Neural progenitor cell (in vitro differentiated cells): ENCODE data around the gene CCDC188. TPM values are rescaled to one million over a fixed set of nuclear protein-coding genes. Genes with fewer than 3 reads are reported as not detected.

Experiments
- DNase-seq: peaks from one replicate; pipeline ENCODE4 v3.0.0-alpha.2; 2016; ENCODE audit warnings: low spot score
- H2AFZ ChIP-seq: fragments of 200-600 bp; sonication (generic); replicated peaks from 2 replicates; pipeline ENCODE4 v1.6.1; 2016; ENCODE audit warnings: antibody characterized with exemption
- H3F3A ChIP-seq: fragments of 200-600 bp; sonication (generic); 2 replicates; pipeline ENCODE4 v1.6.1; 2016; ENCODE audit warnings: antibody characterized with exemption, low read depth
- H3K27ac ChIP-seq: fragments of 200-600 bp; sonication (generic); 2 replicates; pipeline ENCODE4 v1.5.1; 2016; ENCODE audit warnings: mild to moderate bottlenecking
- H3K27me3 ChIP-seq: fragments of 200-600 bp; sonication (generic); 2 replicates; pipeline ENCODE4 v1.6.1; 2016; ENCODE audit warnings: mild to moderate bottlenecking, moderate library complexity
- H3K36me3 ChIP-seq: fragments of 200-600 bp; sonication (generic); 2 replicates; pipeline ENCODE4 v1.5.1; 2016
- H3K4me1 ChIP-seq: fragments of 200-600 bp; sonication (generic); 2 replicates; pipeline ENCODE4 v1.6.1; 2016; ENCODE audit warnings: mixed run types
- H3K4me2 ChIP-seq: fragments of 200-600 bp; sonication (generic); 2 replicates; pipeline ENCODE4 v1.6.1; 2016
- H3K4me3 ChIP-seq: fragments of 200-600 bp; sonication (generic); 2 replicates; pipeline ENCODE4 v1.5.1; 2016
- H3K79me2 ChIP-seq: fragments of 200-600 bp; sonication (generic); 2 replicates; pipeline ENCODE4 v1.6.1; 2016; ENCODE audit warnings: low read depth
- H3K9ac ChIP-seq: fragments of 200-600 bp; sonication (generic); 2 replicates; pipeline ENCODE4 v1.6.1; 2016
- H3K9me3 ChIP-seq: fragments of 200-600 bp; sonication (generic); 2 replicates; pipeline ENCODE4 v1.5.1; 2016; ENCODE audit warnings: low read depth
- H4K20me1 ChIP-seq: fragments of 200-600 bp; sonication (generic); 2 replicates; pipeline ENCODE4 v1.6.1; 2016; ENCODE audit warnings: low read depth
- H3K27ac Mint-ChIP-seq: 3 replicates; pipeline ENCODE4 v1.8.0; 2021; ENCODE audit warnings: mixed read lengths
- H3K27me3 Mint-ChIP-seq: 2 replicates; pipeline ENCODE4 v1.8.0; 2022; ENCODE audit warnings: low read depth, mild to moderate bottlenecking, inconsistent platforms, moderate library complexity, mixed read lengths; ENCODE audit not compliant: insufficient read depth
- H3K36me3 Mint-ChIP-seq: 3 replicates; pipeline ENCODE4 v1.8.0; 2021; ENCODE audit warnings: mixed read lengths
- H3K4me1 Mint-ChIP-seq: 3 replicates; pipeline ENCODE4 v1.8.0; 2021; ENCODE audit warnings: mixed read lengths
- H3K4me3 Mint-ChIP-seq: 3 replicates; pipeline ENCODE4 v1.8.0; 2021; ENCODE audit warnings: mild to moderate bottlenecking, moderate library complexity, mixed read lengths
- H3K9me3 Mint-ChIP-seq: 3 replicates; pipeline ENCODE4 v1.8.0; 2020; ENCODE audit warnings: mixed read lengths
- EZH2 ChIP-seq: fragments of 200-600 bp; sonication (generic); IDR thresholded peaks from 2 replicates; pipeline ENCODE4 v1.6.1; 2017; ENCODE audit warnings: antibody characterized with exemption, mild to moderate bottlenecking, moderate library complexity
- EZH2phosphoT487 ChIP-seq: fragments of 200-600 bp; sonication (generic); IDR thresholded peaks from 2 replicates; pipeline ENCODE4 v1.6.1; 2017; ENCODE audit warnings: antibody characterized with exemption
- total RNA-seq: library from RNA; depleted of rRNA; stranded (reverse); fragments of >200 nt; gene quantifications from 2 replicates; pipeline ENCODE4 v1.2.3, GENCODE V29; 2015; ENCODE audit warnings: low replicate concordance
- TF ChIP-seq, protein P1 (sequence below): fragments of 200-600 bp; sonication (generic); IDR thresholded peaks from 2 replicates; pipeline ENCODE4 v1.5.1; 2017; ENCODE audit warnings: antibody characterized with exemption, mild to moderate bottlenecking

Gene CCDC188
- total RNA-seq, 1 donor from 2014 or later = not detected

DNA sequence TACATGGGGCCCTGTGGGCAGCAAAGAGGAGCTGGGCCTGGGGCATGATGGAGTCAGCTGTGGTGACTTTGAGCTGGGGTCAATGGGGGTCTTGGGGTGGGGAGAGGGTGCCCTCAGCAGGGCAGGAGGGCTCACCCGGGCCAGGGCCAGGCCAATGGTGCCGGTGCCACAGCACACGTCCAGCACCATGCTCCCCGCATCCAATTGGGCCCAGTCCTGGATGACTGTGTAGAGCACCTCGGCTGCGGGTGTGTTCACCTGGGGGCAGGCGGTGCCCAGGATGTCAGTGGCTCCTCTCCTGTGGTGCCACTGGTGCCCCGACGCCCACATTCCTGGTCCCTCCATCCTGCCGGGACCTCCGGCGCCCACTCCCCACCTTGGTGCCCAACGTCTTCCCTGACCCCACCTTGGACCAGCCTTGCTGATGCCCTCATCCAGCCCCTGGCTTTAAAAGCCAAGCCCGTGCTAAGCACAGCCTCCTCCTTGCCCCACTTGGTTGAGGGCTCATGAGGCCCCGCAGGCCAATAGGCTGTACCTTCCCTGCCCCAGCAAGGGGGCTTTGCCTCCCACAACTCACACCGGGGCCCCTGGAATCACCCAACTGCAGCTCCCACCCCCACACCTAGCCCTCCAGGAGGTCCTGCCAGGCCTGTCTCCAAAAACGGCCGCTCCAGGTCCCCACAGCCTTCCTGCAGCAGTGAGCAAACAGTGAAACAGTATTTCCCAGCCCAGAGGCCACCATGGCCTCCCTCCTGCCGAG lies 37.1 kb downstream of the CCDC188 start:
- H3K9me3 Mint-ChIP-seq = peaks cover 2% of the 10 kb centered on the region
- peaks cover 7% of the 10 kb centered on the region for H3K27me3 Mint-ChIP-seq
- H3K9me3 ChIP-seq = no peaks in the 10 kb centered on the region
- no peak overlapping the region for H3K4me2 ChIP-seq
- H3K36me3 ChIP-seq = no peaks in the 10 kb centered on the region
- H3K27ac ChIP-seq = no peak overlapping the region
- H3F3A ChIP-seq = peaks cover 46% of the 10 kb centered on the region
- no peak for TF ChIP-seq EZH2
- no peak for TF ChIP-seq EZH2phosphoT487
- TF ChIP-seq, protein P1, sequence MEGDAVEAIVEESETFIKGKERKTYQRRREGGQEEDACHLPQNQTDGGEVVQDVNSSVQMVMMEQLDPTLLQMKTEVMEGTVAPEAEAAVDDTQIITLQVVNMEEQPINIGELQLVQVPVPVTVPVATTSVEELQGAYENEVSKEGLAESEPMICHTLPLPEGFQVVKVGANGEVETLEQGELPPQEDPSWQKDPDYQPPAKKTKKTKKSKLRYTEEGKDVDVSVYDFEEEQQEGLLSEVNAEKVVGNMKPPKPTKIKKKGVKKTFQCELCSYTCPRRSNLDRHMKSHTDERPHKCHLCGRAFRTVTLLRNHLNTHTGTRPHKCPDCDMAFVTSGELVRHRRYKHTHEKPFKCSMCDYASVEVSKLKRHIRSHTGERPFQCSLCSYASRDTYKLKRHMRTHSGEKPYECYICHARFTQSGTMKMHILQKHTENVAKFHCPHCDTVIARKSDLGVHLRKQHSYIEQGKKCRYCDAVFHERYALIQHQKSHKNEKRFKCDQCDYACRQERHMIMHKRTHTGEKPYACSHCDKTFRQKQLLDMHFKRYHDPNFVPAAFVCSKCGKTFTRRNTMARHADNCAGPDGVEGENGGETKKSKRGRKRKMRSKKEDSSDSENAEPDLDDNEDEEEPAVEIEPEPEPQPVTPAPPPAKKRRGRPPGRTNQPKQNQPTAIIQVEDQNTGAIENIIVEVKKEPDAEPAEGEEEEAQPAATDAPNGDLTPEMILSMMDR = no peak
- no peaks in the 10 kb centered on the region for H3K27me3 ChIP-seq
- H3K36me3 Mint-ChIP-seq = peaks cover 13% of the 10 kb centered on the region
- H3K27ac Mint-ChIP-seq = no peak overlapping the region
- DNase-seq = no peak
- H3K4me1 Mint-ChIP-seq = peaks cover 11% of the 10 kb centered on the region
- peaks cover 34% of the 10 kb centered on the region for H4K20me1 ChIP-seq
- peaks cover 33% of the 10 kb centered on the region for H3K79me2 ChIP-seq
- H3K9ac ChIP-seq = no peak overlapping the region
- H3K4me3 ChIP-seq = no peak overlapping the region
- no peak overlapping the region for H2AFZ ChIP-seq
- H3K4me3 Mint-ChIP-seq = peak overlapping the region; percentile 63
- peaks cover 8% of the 10 kb centered on the region for H3K4me1 ChIP-seq

DNA sequence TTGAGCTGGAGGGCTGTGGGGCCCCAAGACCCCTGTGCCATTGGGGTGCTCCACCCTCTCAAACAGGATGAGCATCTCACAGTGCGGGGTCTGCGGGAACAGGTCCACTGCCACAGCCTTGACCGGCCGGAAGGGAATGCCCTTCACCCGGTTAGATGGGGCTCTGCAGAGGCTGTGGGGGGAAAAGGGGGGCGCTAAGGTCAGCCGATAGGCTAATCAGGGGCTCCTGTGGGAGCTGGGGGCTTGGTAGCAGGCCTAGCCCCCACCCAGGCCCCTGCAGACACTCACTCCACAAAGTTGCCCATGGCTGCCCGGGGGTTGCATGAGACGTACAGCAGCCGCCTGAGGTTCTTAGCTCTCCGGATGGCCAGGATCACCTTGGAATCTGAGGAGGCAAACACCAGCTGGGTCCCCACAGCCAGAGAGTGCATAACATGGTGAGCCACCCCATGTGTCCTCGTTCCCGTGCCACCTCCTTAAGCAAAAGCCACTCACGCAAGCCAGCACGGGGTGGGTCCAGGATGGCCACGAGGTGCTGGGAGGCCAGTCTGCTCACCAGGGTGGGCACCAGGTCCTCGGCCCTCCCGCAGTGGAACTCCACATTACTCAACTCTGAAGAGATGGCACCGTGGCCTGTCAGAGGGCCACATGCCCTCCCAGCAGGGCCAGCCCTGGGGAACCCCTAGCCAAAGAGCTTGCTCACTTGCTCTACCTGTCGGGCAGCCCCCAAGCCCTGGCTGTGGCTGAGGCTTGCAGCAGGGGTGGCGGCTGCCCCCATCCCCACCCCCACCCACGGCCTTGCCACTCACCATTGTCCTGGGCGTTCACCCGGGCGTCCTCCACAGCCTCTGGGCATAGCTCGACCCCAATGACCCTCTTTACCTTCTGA lies 38.0 kb downstream of the CCDC188 start:
- Histone ChIP-seq H2AFZ (no peak overlapping the region), H3K4me3 (no peak overlapping the region), H3K9ac (no peak overlapping the region), H3K79me2 (peaks cover 24% of the 10 kb centered on the region), H4K20me1 (peaks cover 25% of the 10 kb centered on the region), H3K36me3 (no peaks in the 10 kb centered on the region), H3K4me1 (peaks cover 3% of the 10 kb centered on the region), H3K27me3 (no peaks in the 10 kb centered on the region), H3K27ac (no peak overlapping the region), H3F3A (peaks cover 46% of the 10 kb centered on the region), H3K9me3 (no peaks in the 10 kb centered on the region), H3K4me2 (no peak overlapping the region)
- no peak for DNase-seq
- H3K9me3 Mint-ChIP-seq = peaks cover 2% of the 10 kb centered on the region
- H3K27ac Mint-ChIP-seq = no peak overlapping the region
- peaks cover 15% of the 10 kb centered on the region for H3K36me3 Mint-ChIP-seq
- peaks cover 5% of the 10 kb centered on the region for H3K4me1 Mint-ChIP-seq
- TF ChIP-seq EZH2phosphoT487 = no peak
- TF ChIP-seq EZH2 = no peak
- TF ChIP-seq, protein P1 = no peak
- H3K4me3 Mint-ChIP-seq = no peak overlapping the region
- H3K27me3 Mint-ChIP-seq = peaks cover 8% of the 10 kb centered on the region

DNA sequence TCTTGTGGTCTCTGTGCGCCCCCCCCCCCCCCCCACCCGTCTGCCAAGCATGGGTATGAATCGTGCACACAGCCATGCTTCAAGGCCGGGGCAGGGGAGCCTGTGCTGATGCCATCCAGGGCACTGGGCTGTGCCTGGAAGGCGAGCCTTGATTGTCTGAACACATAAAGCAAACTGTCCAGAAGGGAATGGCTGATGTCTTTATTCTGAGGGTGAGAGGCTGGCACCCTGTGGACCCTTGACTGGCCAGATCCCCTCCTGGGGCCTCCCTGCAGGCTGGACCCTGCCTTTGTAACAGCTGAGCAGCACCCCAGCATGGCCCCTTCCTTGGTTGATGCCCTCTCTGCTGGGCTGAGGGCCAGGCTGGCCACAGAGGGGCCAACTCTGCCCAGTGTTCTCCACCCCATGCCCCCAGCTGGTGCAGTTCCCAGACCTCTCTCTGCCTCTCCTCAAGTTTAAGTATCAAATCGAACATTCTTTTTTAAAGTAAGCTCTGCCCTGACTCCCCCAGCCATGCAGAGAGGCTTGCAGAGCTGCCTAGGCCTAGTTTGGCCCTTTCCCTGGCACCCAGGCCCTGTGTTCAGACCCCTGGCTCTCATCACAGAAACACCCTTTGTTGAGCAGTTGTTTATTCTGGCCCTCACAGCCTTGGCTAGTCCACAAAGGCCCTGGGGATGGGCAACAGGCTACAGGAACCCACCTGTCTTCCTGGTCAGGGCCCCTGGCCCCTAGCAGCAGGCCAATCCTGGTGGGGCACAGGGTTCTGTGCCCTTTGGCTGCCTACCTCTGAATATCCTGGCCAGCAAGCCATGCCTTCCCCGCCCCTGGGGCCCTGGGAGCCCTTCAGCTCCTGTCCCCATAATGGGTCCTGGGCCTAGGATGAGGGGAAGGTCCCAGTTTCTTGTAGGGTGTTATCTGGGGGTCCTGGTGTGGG lies 38.9 kb downstream of the CCDC188 start:
- H4K20me1 ChIP-seq = peaks cover 25% of the 10 kb centered on the region
- Mint-ChIP-seq H3K4me1 (peaks cover 5% of the 10 kb centered on the region), H3K9me3 (peaks cover 2% of the 10 kb centered on the region), H3K27me3 (peaks cover 10% of the 10 kb centered on the region), H3K27ac (no peak overlapping the region), H3K4me3 (peak overlapping the region; percentile 33), H3K36me3 (peaks cover 17% of the 10 kb centered on the region)
- peaks cover 18% of the 10 kb centered on the region for H3K79me2 ChIP-seq
- H2AFZ ChIP-seq = no peak overlapping the region
- no peaks in the 10 kb centered on the region for H3K36me3 ChIP-seq
- no peaks in the 10 kb centered on the region for H3K9me3 ChIP-seq
- no peak overlapping the region for H3K9ac ChIP-seq
- TF ChIP-seq, protein P1 = no peak
- TF ChIP-seq EZH2 (no peak), EZH2phosphoT487 (no peak)
- H3K4me2 ChIP-seq = no peak overlapping the region
- no peak overlapping the region for H3K27ac ChIP-seq
- H3F3A ChIP-seq = peaks cover 46% of the 10 kb centered on the region
- H3K4me1 ChIP-seq = peaks cover 3% of the 10 kb centered on the region
- no peak for DNase-seq
- no peak overlapping the region for H3K4me3 ChIP-seq
- H3K27me3 ChIP-seq = no peaks in the 10 kb centered on the region
